MCF 10A (cell line): Measurements from ENCODE around the gene OSBPL9. TPM values are rescaled to one million over a fixed set of nuclear protein-coding genes. Genes with fewer than 3 reads are reported as not detected.
A peak's percentile ranks its signal among the peaks of the same experiment; 100 is the strongest.

ENCODE experiments used
- BruUV-seq: library from RNA; stranded (reverse); fragments of 400-500 nt; replicated peaks from 2 replicates; lab custom pipeline; 2021; lab: Mats Ljungman, UMichigan
- CTCF ChIA-PET: fragments of 300-600 bp; sonication (Branson Sonifier 250); formaldehyde crosslinking; extraction: SDS; loops from one replicate; lab custom pipeline; 2021; ENCODE audit warnings: antibody characterized with exemption, inconsistent platforms; lab: Yijun Ruan, JAX
- POLR2A ChIA-PET: fragments of 300-600, 350-650 bp; sonication (Branson Sonifier 250); formaldehyde crosslinking; extraction: SDS; loops from one replicate; lab custom pipeline; 2020; ENCODE audit warnings: antibody characterized with exemption, inconsistent platforms; lab: Yijun Ruan, JAX
- DNase-seq: peaks from one replicate; pipeline ENCODE4 v3.0.0-alpha.2; 2018; ENCODE audit not compliant: unreplicated experiment
- H3K27ac Mint-ChIP-seq: one replicate; pipeline ENCODE4 v1.8.0; 2022; ENCODE audit warnings: mild to moderate bottlenecking, low read depth, mixed read lengths; ENCODE audit not compliant: unreplicated experiment
- H3K27me3 Mint-ChIP-seq: one replicate; pipeline ENCODE4 v1.8.0; 2022; ENCODE audit warnings: mixed read lengths; ENCODE audit not compliant: insufficient read depth, unreplicated experiment
- H3K36me3 Mint-ChIP-seq: one replicate; pipeline ENCODE4 v1.8.0; 2022; ENCODE audit warnings: mild to moderate bottlenecking, moderate library complexity, mixed read lengths; ENCODE audit not compliant: insufficient read depth, unreplicated experiment
- H3K4me1 Mint-ChIP-seq: one replicate; pipeline ENCODE4 v1.8.0; 2022; ENCODE audit warnings: mixed read lengths; ENCODE audit not compliant: insufficient read depth, unreplicated experiment
- H3K4me3 Mint-ChIP-seq: one replicate; pipeline ENCODE4 v1.8.0; 2022; ENCODE audit warnings: mild to moderate bottlenecking, moderate library complexity, mixed read lengths; ENCODE audit not compliant: unreplicated experiment
- H3K9me3 Mint-ChIP-seq: one replicate; pipeline ENCODE4 v1.8.0; 2022; ENCODE audit warnings: mixed read lengths; ENCODE audit not compliant: unreplicated experiment
- intact Hi-C: fragments of 100-400 bp; cut with micrococcal nuclease; formaldehyde crosslinking; loops from 2 replicates; pipeline ENCODE4 v1.14.1; 2022
- total RNA-seq: library from RNA; stranded (reverse); gene quantifications from 2 replicates; pipeline ENCODE4 v1.2.3, GENCODE V29; 2022
- TF ChIP-seq, protein P1 (sequence below): fragments of 200-600 bp; IDR thresholded peaks from one replicate; pipeline ENCODE4 v1.8.0; 2022; ENCODE audit warnings: antibody characterized with exemption, mild to moderate bottlenecking; ENCODE audit not compliant: unreplicated experiment

OSBPL9 gene
- total RNA-seq, 1 experiment from 2014 or later = 51.7 TPM

DNA sequence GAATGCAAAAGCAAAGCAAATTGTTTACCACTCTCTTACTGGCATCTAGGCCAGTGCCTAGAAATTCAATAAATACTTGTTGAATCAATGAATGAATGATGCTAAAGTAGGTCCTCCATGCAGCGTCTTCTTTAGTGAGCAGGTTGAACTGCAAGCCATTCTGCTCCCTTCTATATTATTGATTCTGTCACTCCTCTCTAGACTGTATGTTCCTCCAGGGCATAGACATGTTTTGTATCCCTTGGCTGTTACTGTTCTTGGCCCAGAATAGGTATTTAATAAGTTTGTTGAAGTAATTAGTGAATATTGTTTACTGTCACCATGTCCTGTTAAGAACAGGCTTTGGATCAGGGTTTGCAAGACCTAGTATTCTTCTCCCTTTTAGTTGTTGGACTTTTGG, 43.7 kb downstream of the OSBPL9 start:
- no peaks in the 10 kb centered on the region for H3K9me3 Mint-ChIP-seq
- no TSS peak for BruUV-seq
- H3K4me3 Mint-ChIP-seq = peak overlapping the region; percentile 59
- peaks cover 30% of the 10 kb centered on the region for H3K4me1 Mint-ChIP-seq
- intact Hi-C loops = no loop called here
- TF ChIP-seq, protein P1, sequence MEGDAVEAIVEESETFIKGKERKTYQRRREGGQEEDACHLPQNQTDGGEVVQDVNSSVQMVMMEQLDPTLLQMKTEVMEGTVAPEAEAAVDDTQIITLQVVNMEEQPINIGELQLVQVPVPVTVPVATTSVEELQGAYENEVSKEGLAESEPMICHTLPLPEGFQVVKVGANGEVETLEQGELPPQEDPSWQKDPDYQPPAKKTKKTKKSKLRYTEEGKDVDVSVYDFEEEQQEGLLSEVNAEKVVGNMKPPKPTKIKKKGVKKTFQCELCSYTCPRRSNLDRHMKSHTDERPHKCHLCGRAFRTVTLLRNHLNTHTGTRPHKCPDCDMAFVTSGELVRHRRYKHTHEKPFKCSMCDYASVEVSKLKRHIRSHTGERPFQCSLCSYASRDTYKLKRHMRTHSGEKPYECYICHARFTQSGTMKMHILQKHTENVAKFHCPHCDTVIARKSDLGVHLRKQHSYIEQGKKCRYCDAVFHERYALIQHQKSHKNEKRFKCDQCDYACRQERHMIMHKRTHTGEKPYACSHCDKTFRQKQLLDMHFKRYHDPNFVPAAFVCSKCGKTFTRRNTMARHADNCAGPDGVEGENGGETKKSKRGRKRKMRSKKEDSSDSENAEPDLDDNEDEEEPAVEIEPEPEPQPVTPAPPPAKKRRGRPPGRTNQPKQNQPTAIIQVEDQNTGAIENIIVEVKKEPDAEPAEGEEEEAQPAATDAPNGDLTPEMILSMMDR = no peak
- no peaks in the 10 kb centered on the region for H3K27me3 Mint-ChIP-seq
- H3K36me3 Mint-ChIP-seq = peaks cover 9% of the 10 kb centered on the region
- peak; percentile 1 for DNase-seq
- ChIA-PET CTCF (no interaction called here), POLR2A (interaction anchor here (0.8 to 1.4 kb wide), 6 partner anchors 14 to 70 kb away, joined by 3 to 13 read pairs (median 4); no protein-coding TSS in a partner anchor)
- peak overlapping the region; percentile 87 for H3K27ac Mint-ChIP-seq

DNA sequence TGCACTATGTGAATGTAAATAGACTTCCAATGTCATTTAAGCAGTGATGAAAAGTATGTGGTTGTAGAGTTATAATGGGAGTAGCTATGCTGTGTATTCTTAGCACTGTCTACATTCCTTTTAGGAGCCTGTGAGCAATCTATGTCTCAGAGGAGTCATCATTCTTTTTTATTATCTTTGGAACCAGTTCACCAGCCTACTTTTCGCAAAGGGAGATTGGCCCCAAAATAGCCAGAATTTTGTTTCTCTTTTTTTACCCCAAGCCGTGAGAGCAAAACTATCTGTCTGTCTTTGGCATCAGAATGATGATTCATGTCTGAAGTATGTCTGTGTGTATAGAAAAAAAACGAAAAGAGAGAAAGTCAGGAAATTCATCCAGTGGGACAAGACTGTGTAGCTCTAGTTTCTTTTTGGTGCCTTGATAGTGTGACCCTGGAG, 44.2 kb downstream of the OSBPL9 start:
- peak overlapping the region; percentile 87 for H3K27ac Mint-ChIP-seq
- peaks cover 6% of the 10 kb centered on the region for H3K36me3 Mint-ChIP-seq
- H3K9me3 Mint-ChIP-seq = no peaks in the 10 kb centered on the region
- ChIA-PET CTCF (interaction anchor here (0.7 kb wide), 1 partner anchor 895 kb away, joined by 3 read pairs; no protein-coding TSS in a partner anchor), POLR2A (interaction anchor here (0.6 to 1.4 kb wide), 10 partner anchors 10 to 69 kb away, joined by 3 to 13 read pairs (median 4); no protein-coding TSS in a partner anchor)
- intact Hi-C loops = no loop called here
- peak; percentile 89 for DNase-seq
- no peaks in the 10 kb centered on the region for H3K27me3 Mint-ChIP-seq
- no TSS peak for BruUV-seq
- peak overlapping the region; percentile 59 for H3K4me3 Mint-ChIP-seq
- H3K4me1 Mint-ChIP-seq = peaks cover 33% of the 10 kb centered on the region
- TF ChIP-seq, protein P1 = no peak

DNA sequence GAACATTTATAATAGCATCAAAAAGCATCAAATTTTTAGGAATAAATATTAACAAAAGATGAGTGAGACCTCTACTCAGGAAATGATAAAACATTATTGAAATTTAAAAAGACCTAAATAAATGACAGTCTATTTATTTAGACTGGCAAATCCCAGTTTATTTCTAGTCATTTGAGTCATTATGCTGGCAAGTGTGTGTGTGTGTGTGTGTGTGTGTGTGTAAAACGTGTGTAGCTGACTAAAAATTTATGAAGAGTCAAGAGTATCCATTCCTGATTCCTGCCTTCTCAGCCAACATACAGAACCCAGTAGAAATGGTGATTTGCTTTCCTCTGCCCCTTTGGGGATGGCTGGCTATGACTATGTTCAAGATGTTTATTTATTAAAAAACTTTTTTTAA, 46.2 kb downstream of the OSBPL9 start:
- TF ChIP-seq, protein P1 = no peak
- ChIA-PET POLR2A (no interaction called here), CTCF (no interaction called here)
- Mint-ChIP-seq H3K27me3 (no peaks in the 10 kb centered on the region), H3K4me1 (peaks cover 40% of the 10 kb centered on the region), H3K27ac (no peak overlapping the region), H3K36me3 (peaks cover 6% of the 10 kb centered on the region), H3K9me3 (no peaks in the 10 kb centered on the region), H3K4me3 (no peak overlapping the region)
- DNase-seq = no peak
- intact Hi-C loops = no loop called here
- no TSS peak for BruUV-seq

DNA sequence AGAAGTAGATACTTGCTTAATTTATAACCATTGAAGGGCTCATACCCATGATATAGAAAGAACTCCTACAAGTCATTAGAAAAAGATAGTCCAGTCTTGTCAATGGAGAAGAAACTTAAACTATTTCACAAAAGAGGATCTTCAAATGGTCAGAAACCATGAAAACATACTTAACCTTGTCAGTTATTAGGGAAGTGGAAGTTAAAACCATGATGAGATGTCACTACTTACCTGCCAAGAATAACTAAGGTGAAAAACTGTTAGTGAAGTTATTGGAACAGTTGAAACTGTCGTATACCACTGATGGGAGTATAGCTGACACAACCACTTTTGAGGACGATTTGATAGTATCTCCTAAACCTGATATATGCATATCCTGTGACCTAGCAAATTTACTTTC, 46.8 kb downstream of the OSBPL9 start:
- Mint-ChIP-seq H3K9me3 (no peaks in the 10 kb centered on the region), H3K27me3 (no peaks in the 10 kb centered on the region)
- intact Hi-C loops = no loop called here

More for the DNA sequence above, 46.8 kb downstream of the OSBPL9 start:
- no TSS peak for BruUV-seq
- Mint-ChIP-seq H3K36me3 (peaks cover 6% of the 10 kb centered on the region), H3K4me3 (no peak overlapping the region), H3K27ac (no peak overlapping the region), H3K4me1 (peaks cover 40% of the 10 kb centered on the region)
- no peak for DNase-seq
- TF ChIP-seq, protein P1 = no peak
- POLR2A ChIA-PET = interaction anchor here (1.0 kb wide), 1 partner anchor 66 kb away, joined by 4 read pairs; no protein-coding TSS in a partner anchor
- CTCF ChIA-PET = interaction anchor here (0.9 kb wide), 1 partner anchor 105 kb away, joined by 4 read pairs; no protein-coding TSS in a partner anchor
